ENCODE results near the gene CASP7. TPM values are rescaled to one million over a fixed set of nuclear protein-coding genes. Genes with fewer than 3 reads are reported as not detected.

Gene CASP7
- total and polyA plus RNA-seq, 2 of the 8 experiments (the other 6 are each of a cell fraction or from before 2014, with no cell fraction given): 2.3 to 4.1 TPM

GRCh38 chr10:113666682-113667252, 12.9 kb upstream of the CASP7 start:
- H2BK20ac ChIP-seq (ENCODE audit: low read length): no peak overlapping the region
- no peaks in the 10 kb centered on the region; a peak in 1 of 4 replicates for H3K9me3 ChIP-seq (ENCODE audit: insufficient read depth in 2 of 2, low read depth in 1 of 2, low read length in 1 of 2)
- no peaks in the 10 kb centered on the region for H3K27me3 ChIP-seq (replicated peaks in 1 of 4; ENCODE audit: control insufficient read depth in 3 of 4, extremely low read depth in 1 of 4, insufficient read depth in 3 of 4, low read length in 3 of 4)
- H3K79me1 ChIP-seq (ENCODE audit: low read depth, low read length): no peaks in the 10 kb centered on the region
- no peak overlapping the region for H2AK5ac ChIP-seq (ENCODE audit: low read depth, low read length)
- no peak overlapping the region for H2BK120ac ChIP-seq (replicated peaks; ENCODE audit: low read depth, low read length)
- H4K91ac ChIP-seq (replicated peaks; ENCODE audit: insufficient read length, low read length): no peak overlapping the region
- H3K23ac ChIP-seq (ENCODE audit: insufficient read length): no peak overlapping the region
- no peak overlapping the region for H3K4ac ChIP-seq (replicated peaks; ENCODE audit: insufficient read length, low read depth, low read length)
- H3K4me3 ChIP-seq (ENCODE audit: extremely low read depth in 1 of 4, insufficient read depth in 2 of 4, low read depth in 3 of 4, low read length in 4 of 4): no peak overlapping the region
- no peak overlapping the region for H4K5ac ChIP-seq (ENCODE audit: insufficient read length, low read depth, low read length)
- no peak for FAIRE-seq
- no peaks in the 10 kb centered on the region for H3K79me2 ChIP-seq (ENCODE audit: control insufficient read depth in 1 of 2, insufficient read depth in 2 of 2, low read length in 2 of 2)
- no peaks in the 10 kb centered on the region for H3K36me3 ChIP-seq (ENCODE audit: control insufficient read depth in 2 of 4, insufficient read depth in 4 of 4, low read length in 3 of 4)
- no peaks in the 10 kb centered on the region for H3K23me2 ChIP-seq (ENCODE audit: low read depth, low read length)
- no peak overlapping the region for H2BK15ac ChIP-seq (ENCODE audit: low read length)
- no peak for DNase-seq (ENCODE audit: low read depth in 1 of 2, low spot score in 2 of 2)
- WGBS, 2 experiments (ENCODE audit: extremely low coverage in 1 of 2, insufficient coverage in 1 of 2, insufficient read length in 1 of 2, insufficient replicate concordance in 2 of 2, low coverage in 1 of 2, low lambda C conversion rate in 2 of 2, missing lambda C conversion rate in 1 of 2): 90% methylated on average over 5 of the region's 5 CpGs; no CpG with 5 or more reads in 1 of the 2 experiments
- CTCF ChIA-PET (ENCODE audit: partially characterized antibody): interaction anchor here (0.6 to 2.4 kb wide), 2 partner anchors 51 to 75 kb away, joined by 3 to 6 read pairs; no protein-coding TSS in a partner anchor
- no peak overlapping the region for H2AFZ ChIP-seq (ENCODE audit: low read length)
- no peak overlapping the region for H3K56ac ChIP-seq (replicated peaks; ENCODE audit: insufficient read length, low read depth, low read length)
- no peak overlapping the region for H3K4me2 ChIP-seq (ENCODE audit: insufficient read depth in 1 of 2, low read depth in 2 of 2, low read length in 2 of 2)
- H4K8ac ChIP-seq (ENCODE audit: extremely low read depth, insufficient read depth, low read length): no peak overlapping the region
- POLR2A ChIA-PET (ENCODE audit: partially characterized antibody): no interaction called here
- H2BK12ac ChIP-seq (ENCODE audit: low read depth, low read length): no peak overlapping the region
- no peak overlapping the region for H3K14ac ChIP-seq (ENCODE audit: insufficient read length)
- no peaks in the 10 kb centered on the region for H4K20me1 ChIP-seq (replicated peaks in 1 of 2; ENCODE audit: control insufficient read depth in 1 of 2, insufficient read depth in 2 of 2, low read length in 2 of 2)
- no peak overlapping the region for H3K18ac ChIP-seq (ENCODE audit: extremely low read depth, low read length)
- no peaks in the 10 kb centered on the region; a peak in 1 of 7 replicates for H3K4me1 ChIP-seq (replicated peaks in 1 of 4; ENCODE audit: control insufficient read depth in 3 of 4, insufficient read depth in 4 of 4, low read length in 3 of 4)
- no peak overlapping the region for H3K9ac ChIP-seq (replicated peaks in 1 of 4; ENCODE audit: extremely low read depth in 1 of 4, low read depth in 3 of 4, low read length in 3 of 4)
- no peak overlapping the region for H2BK5ac ChIP-seq (ENCODE audit: low read depth, low read length)
- no peak overlapping the region for H3K27ac ChIP-seq (ENCODE audit: low read depth, low read length)
- TF ChIP-seq TBP (IDR thresholded peaks at IDR 0.05; ENCODE audit: low read depth, low read length) (no peak), CBX8 (IDR thresholded peaks at IDR 0.05; ENCODE audit: borderline replicate concordance, low read depth, low read length) (no peak), CTCF (IDR thresholded peaks at IDR 0.05; ENCODE audit: control extremely low read depth in 1 of 3, insufficient read depth in 1 of 3, low read depth in 1 of 3, low read length in 3 of 3) (no peak), ATF3 (IDR thresholded peaks at IDR 0.05; ENCODE audit: insufficient read depth, low read depth, low read length) (no peak), SUZ12 (IDR thresholded peaks at IDR 0.05; ENCODE audit: low read length) (no peak), POLR2AphosphoS5 (IDR thresholded peaks at IDR 0.05; ENCODE audit: low read depth, low read length) (no peak), KDM1A (IDR thresholded peaks at IDR 0.05; ENCODE audit: borderline replicate concordance, low read length) (no peak), SIX5 (IDR thresholded peaks at IDR 0.05; ENCODE audit: low read depth, low read length) (no peak), E2F6 (IDR thresholded peaks at IDR 0.05) (no peak), TEAD4 (IDR thresholded peaks at IDR 0.05; ENCODE audit: low read depth, low read length) (no peak)
